ENCODE measurements around the gene TMEM131.

TMEM131 gene

DNA sequence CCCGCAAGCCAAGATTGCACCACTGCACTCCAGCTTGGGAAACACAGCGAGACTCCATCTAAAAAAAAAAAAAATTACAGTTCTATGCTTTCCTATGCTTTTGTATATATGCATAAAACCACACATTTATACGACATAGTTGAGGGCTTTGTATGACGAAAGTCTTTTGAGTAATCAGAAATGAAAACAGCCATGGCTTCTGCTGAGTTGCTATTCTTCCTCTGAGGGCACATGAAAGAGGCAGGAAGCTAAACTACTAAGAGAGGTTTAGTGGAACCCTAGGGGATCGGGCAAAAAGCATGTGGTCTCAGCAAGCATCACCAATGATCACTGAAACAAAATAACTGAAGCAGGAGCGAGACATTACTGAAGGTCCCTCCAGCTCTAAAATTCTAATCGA is 182.8 kb downstream of the TMEM131 start:
- Histone ChIP-seq H3K9me3 (no peaks in the 10 kb centered on the region), H3K4me3 (no peak overlapping the region), H3K27ac (no peak overlapping the region), H3K36me3 (peaks cover 30 to 66% (median 56%) of the 10 kb centered on the region in 3 donors), H3K27me3 (no peaks in the 10 kb centered on the region), H3K4me1 (no peaks in the 10 kb centered on the region)
- no peak for DNase-seq
- intact Hi-C loops (cut with DNase I; ENCODE audit: low total_unique reads), result no loop called here
- TF ChIP-seq, protein P1, sequence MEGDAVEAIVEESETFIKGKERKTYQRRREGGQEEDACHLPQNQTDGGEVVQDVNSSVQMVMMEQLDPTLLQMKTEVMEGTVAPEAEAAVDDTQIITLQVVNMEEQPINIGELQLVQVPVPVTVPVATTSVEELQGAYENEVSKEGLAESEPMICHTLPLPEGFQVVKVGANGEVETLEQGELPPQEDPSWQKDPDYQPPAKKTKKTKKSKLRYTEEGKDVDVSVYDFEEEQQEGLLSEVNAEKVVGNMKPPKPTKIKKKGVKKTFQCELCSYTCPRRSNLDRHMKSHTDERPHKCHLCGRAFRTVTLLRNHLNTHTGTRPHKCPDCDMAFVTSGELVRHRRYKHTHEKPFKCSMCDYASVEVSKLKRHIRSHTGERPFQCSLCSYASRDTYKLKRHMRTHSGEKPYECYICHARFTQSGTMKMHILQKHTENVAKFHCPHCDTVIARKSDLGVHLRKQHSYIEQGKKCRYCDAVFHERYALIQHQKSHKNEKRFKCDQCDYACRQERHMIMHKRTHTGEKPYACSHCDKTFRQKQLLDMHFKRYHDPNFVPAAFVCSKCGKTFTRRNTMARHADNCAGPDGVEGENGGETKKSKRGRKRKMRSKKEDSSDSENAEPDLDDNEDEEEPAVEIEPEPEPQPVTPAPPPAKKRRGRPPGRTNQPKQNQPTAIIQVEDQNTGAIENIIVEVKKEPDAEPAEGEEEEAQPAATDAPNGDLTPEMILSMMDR (IDR thresholded peaks at IDR 0.05), result no peak

DNA sequence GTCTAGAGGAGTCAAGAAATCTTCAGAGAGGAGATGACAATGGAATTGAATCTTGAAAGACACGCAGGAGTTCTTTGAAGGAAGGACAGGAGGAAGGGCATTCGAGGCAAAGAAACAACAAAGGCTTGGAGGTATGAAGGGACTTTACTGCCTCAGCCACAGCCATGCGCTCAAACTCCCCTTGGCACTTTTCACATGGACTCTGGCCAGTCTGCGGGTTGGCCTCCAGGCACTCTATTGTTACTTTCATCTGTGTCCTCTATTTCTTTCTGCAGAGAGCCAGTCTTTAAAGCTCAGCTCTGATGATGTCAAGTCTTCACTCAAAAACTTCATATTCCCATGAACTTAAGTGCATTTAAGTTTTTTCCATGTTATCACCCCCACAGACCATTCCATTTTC is 186.9 kb downstream of the TMEM131 start:
- TF ChIP-seq, protein P1 (IDR thresholded peaks at IDR 0.05), result no peak
- no peak overlapping the region for H3K4me3 ChIP-seq
- DNase-seq, result no peak
- H3K4me1 ChIP-seq, result peaks cover 0 to 5% (median 0%) of the 10 kb centered on the region in 4 donors
- no peaks in the 10 kb centered on the region for H3K9me3 ChIP-seq
- H3K27me3 ChIP-seq, result no peaks in the 10 kb centered on the region
- H3K27ac ChIP-seq, result no peak overlapping the region
- intact Hi-C loops (cut with DNase I; ENCODE audit: low total_unique reads), result loop anchor here (10.0 kb wide), 3 partner anchors 186 to 466 kb away; partner anchors contain the start of gene TMEM131
- peaks cover 22 to 67% (median 37%) of the 10 kb centered on the region in 3 donors for H3K36me3 ChIP-seq

DNA sequence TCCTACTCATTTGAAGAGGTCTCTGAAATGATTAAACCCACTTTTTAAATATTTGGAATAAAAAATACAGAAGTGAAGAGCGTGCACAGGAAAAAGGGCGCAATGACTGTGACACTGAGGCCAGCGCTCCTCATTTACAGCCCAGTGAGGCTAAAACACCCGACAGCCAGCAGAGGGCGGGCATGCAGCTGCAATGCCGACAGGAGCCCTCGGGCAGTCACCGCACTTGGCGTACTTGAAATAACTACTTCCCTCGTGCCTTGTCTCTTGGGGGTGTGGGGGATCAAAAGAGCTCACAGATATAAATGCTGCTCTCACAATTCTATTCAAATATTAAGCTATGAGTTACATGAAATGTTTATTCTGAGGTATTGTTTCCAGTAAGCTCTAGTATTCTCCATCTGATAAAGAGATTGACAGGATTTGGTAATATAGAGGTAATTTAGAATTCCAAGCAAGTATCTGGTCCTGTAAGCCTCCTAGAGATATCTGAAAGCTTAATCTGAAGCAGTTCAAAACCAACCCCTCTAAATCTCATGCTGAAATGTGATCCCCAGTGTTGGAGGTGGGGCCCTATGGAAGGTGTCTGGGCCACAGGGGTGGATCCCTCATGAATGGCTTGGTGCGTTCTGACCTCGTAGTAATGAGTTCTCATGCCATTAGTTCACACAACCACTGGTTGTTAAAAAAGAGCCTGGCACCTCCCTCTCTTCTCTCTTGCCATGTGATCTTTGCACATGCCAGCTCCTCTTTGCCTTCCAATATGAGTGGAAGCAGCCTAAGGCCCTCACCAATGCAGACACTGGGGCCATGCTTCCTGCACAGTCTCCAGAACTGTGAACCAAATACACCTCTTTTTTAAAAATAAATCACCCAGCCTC is 188.8 kb downstream of the TMEM131 start:
- TF ChIP-seq, protein P1 (IDR thresholded peaks at IDR 0.05), result peak; percentile 84 to 94
- H3K9me3 ChIP-seq, result no peaks in the 10 kb centered on the region
- no peaks in the 10 kb centered on the region for H3K27me3 ChIP-seq
- intact Hi-C loops (cut with DNase I; ENCODE audit: low total_unique reads), result loop anchor here (2.0 to 10.0 kb wide), 4 partner anchors 188 to 578 kb away; partner anchors contain the start of gene TMEM131
- no peak overlapping the region for H3K4me3 ChIP-seq
- DNase-seq, result peak; percentile 85 to 88
- peak overlapping the region; percentile 7 to 34 for H3K27ac ChIP-seq
- peaks cover 23 to 67% (median 38%) of the 10 kb centered on the region in 3 donors for H3K36me3 ChIP-seq
- H3K4me1 ChIP-seq, result peaks cover 0 to 5% (median 0%) of the 10 kb centered on the region in 4 donors

DNA sequence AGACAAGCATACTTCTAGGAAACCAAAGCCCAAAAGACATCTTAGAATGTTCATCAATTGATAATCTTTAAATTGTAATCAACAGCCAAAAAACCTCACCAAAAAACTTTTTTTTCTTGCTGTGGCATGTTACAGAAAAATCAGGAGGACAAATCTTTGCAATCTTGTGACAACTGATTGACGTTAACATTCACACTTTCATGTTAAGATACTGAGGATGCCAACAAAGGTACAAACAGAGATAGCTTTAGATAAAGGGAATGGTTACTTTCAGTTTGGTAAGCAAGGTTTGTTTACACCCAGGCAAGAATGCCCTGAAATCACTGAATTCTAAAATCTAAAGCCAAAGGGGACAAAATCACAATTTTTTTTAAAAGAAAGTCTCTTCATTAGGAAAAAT is 190.0 kb downstream of the TMEM131 start:
- no peaks in the 10 kb centered on the region for H3K27me3 ChIP-seq
- intact Hi-C loops (cut with DNase I; ENCODE audit: low total_unique reads), result loop anchor here (2.0 to 10.0 kb wide), 4 partner anchors 189 to 579 kb away; partner anchors contain the start of gene TMEM131
- H3K4me3 ChIP-seq, result no peak overlapping the region
- DNase-seq, result no peak
- peaks cover 23 to 67% (median 36%) of the 10 kb centered on the region in 3 donors for H3K36me3 ChIP-seq
- no peaks in the 10 kb centered on the region for H3K9me3 ChIP-seq
- H3K4me1 ChIP-seq, result peaks cover 0 to 5% (median 0%) of the 10 kb centered on the region in 4 donors
- TF ChIP-seq, protein P1 (IDR thresholded peaks at IDR 0.05), result no peak
- no peak overlapping the region for H3K27ac ChIP-seq

DNA sequence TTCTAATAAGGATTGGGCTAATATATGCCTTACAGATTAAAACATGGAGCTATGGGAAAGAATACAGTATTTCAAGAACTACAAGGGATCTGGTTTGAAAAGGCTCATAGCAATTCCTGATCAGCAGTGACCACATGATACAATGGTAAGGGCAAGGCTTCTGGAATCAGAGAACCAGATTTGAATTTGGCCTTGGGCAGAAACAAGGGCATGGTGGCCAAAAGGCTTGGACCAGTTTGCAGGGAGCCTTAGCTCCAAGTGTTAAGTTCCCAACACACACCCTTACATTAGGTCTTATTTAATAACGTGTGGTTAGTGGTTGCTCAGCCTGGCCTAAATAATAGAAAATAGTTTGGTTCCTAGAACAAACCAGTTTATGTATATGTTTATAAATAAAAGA is 194.7 kb downstream of the TMEM131 start:
- no peak overlapping the region for H3K27ac ChIP-seq
- no peaks in the 10 kb centered on the region for H3K9me3 ChIP-seq
- no peaks in the 10 kb centered on the region for H3K4me1 ChIP-seq
- no peak for DNase-seq
- H3K36me3 ChIP-seq, result peaks cover 37 to 82% (median 52%) of the 10 kb centered on the region in 3 donors
- TF ChIP-seq, protein P1 (IDR thresholded peaks at IDR 0.05), result no peak
- intact Hi-C loops (cut with DNase I; ENCODE audit: low total_unique reads), result loop anchor here (10.0 kb wide), 3 partner anchors 194 to 474 kb away; partner anchors contain the start of gene TMEM131
- no peaks in the 10 kb centered on the region for H3K27me3 ChIP-seq
- no peak overlapping the region for H3K4me3 ChIP-seq

All from tibial artery (tissue), 4 donors.